HEK293 (cell line): Measurements from ENCODE around the gene SPIRE2.
"Not testable (repeated sequence)": the region's sequence is repeated elsewhere in the genome, so short reads cannot be mapped to it uniquely, and the experiment has no call there.

ENCODE experiments used
- CTCF ChIA-PET: fragments of 350-600 bp; formaldehyde crosslinking; extraction: SDS; loops from one replicate; lab custom pipeline; 2021; ENCODE audit warnings: antibody characterized with exemption; lab: Yijun Ruan, JAX
- POLR2A ChIA-PET: fragments of 300-600 bp; formaldehyde crosslinking; extraction: SDS; loops from one replicate; lab custom pipeline; 2020; ENCODE audit warnings: antibody characterized with exemption, inconsistent platforms; lab: Yijun Ruan, JAX
- H3K27ac ChIP-seq: fragments of 200-500 bp; sonication (Bioruptor generic); 2 replicates; pipeline ENCODE4 v1.5.1; 2014; ENCODE audit warnings: low read depth, low read length, control low read depth, inconsistent platforms; ENCODE audit errors: extremely low read depth
- H3K36me3 ChIP-seq, 2 experiments: fragments of 200-500 bp in 1 of 2; sonication (Bioruptor generic) in 1 of 2; 1 replicate in 1 of 2; 2 replicates in 1 of 2; pipeline ENCODE4 v1.5.1; 2014 to 2017; ENCODE audit warnings: inconsistent platforms in 2 of 2, low read length in 2 of 2; ENCODE audit not compliant: control insufficient read depth in 2 of 2, insufficient read depth in 1 of 2
- H3K4me1 ChIP-seq: fragments of 200-500 bp; sonication (Bioruptor generic); 2 replicates; pipeline ENCODE4 v1.5.1; 2014; ENCODE audit warnings: mild to moderate bottlenecking, low read length, inconsistent platforms; ENCODE audit not compliant: control insufficient read depth, insufficient read depth
- H3K4me3 ChIP-seq: 2 replicates; pipeline ENCODE4 v1.5.1; 2011; ENCODE audit warnings: low read depth, mild to moderate bottlenecking, control low read depth, low read length, moderate library complexity
- H3K9me3 ChIP-seq: fragments of 200-500 bp; sonication (Bioruptor generic); 2 replicates; pipeline ENCODE4 v1.5.1; 2014; ENCODE audit warnings: low read depth, low read length, inconsistent platforms; ENCODE audit not compliant: control insufficient read depth, insufficient read depth
- PATZ1 ChIP-seq: fragments of 450-650 bp; formaldehyde crosslinking; IDR thresholded peaks from 2 replicates; pipeline ENCODE4 v1.5.1; 2016; ENCODE audit warnings: missing biosample characterization, missing genetic modification characterization
- PRDM1 ChIP-seq: fragments of 450-650 bp; formaldehyde crosslinking; IDR thresholded peaks from 2 replicates; pipeline ENCODE4; 2016; ENCODE audit warnings: missing biosample characterization, missing genetic modification characterization
- SP2 ChIP-seq: fragments of 450-650 bp; formaldehyde crosslinking; IDR thresholded peaks from 2 replicates; pipeline ENCODE4 v1.5.1; 2016; ENCODE audit warnings: missing biosample characterization, missing genetic modification characterization
- SP3 ChIP-seq: fragments of 450-650 bp; formaldehyde crosslinking; IDR thresholded peaks from 2 replicates; pipeline ENCODE4 v1.5.1; 2016; ENCODE audit warnings: missing biosample characterization, missing genetic modification characterization
- SP7 ChIP-seq: fragments of 450-650 bp; formaldehyde crosslinking; IDR thresholded peaks from 2 replicates; pipeline ENCODE4 v1.5.1; 2016; ENCODE audit warnings: missing biosample characterization, missing genetic modification characterization
- TCF7L2 ChIP-seq: IDR thresholded peaks from 2 replicates; pipeline ENCODE4 v1.6.1; 2011; ENCODE audit warnings: low read depth, mild to moderate bottlenecking, inconsistent platforms, low read length, moderate library complexity, borderline replicate concordance
- ZBTB48 ChIP-seq: fragments of 450-650 bp; formaldehyde crosslinking; IDR thresholded peaks from 2 replicates; pipeline ENCODE4 v1.5.1; 2016; ENCODE audit warnings: missing biosample characterization, missing genetic modification characterization
- ZNF266 ChIP-seq: fragments of 450-650 bp; formaldehyde crosslinking; IDR thresholded peaks from 2 replicates; pipeline ENCODE4 v1.5.1; 2016; ENCODE audit warnings: missing biosample characterization, missing genetic modification characterization, low read depth
- ZNF311 ChIP-seq: fragments of 450-650 bp; formaldehyde crosslinking; IDR thresholded peaks from 2 replicates; pipeline ENCODE4 v1.5.1; 2017; ENCODE audit warnings: missing biosample characterization, missing genetic modification characterization, borderline replicate concordance
- ZNF426 ChIP-seq: fragments of 450-650 bp; formaldehyde crosslinking; IDR thresholded peaks from 2 replicates; pipeline ENCODE4 v1.5.1; 2017; ENCODE audit warnings: missing biosample characterization, missing genetic modification characterization, mild to moderate bottlenecking, inconsistent platforms, moderate library complexity
- ZNF555 ChIP-seq: fragments of 450-650 bp; formaldehyde crosslinking; conservative IDR thresholded peaks from 2 replicates; pipeline ENCODE4 v1.5.1; 2017; ENCODE audit warnings: missing biosample characterization, mild to moderate bottlenecking, missing genetic modification characterization, inconsistent platforms
- ZNF600 ChIP-seq: fragments of 450-650 bp; formaldehyde crosslinking; IDR thresholded peaks from 2 replicates; pipeline ENCODE4 v1.5.1; 2016; ENCODE audit warnings: missing biosample characterization, missing genetic modification characterization
- ZNF610 ChIP-seq: fragments of 450-650 bp; formaldehyde crosslinking; IDR thresholded peaks from 2 replicates; pipeline ENCODE4 v1.5.1; 2016; ENCODE audit warnings: missing biosample characterization, missing genetic modification characterization, borderline replicate concordance
- ZNF658 ChIP-seq: fragments of 450-650 bp; formaldehyde crosslinking; IDR thresholded peaks from 2 replicates; pipeline ENCODE4; 2016; ENCODE audit warnings: missing biosample characterization, missing genetic modification characterization
- ZNF791 ChIP-seq: fragments of 450-650 bp; formaldehyde crosslinking; IDR thresholded peaks from 2 replicates; pipeline ENCODE4 v1.5.1; 2016; ENCODE audit warnings: missing biosample characterization, missing genetic modification characterization
- TF ChIP-seq, protein P1 (sequence below): fragments of 450-650 bp; formaldehyde crosslinking; IDR thresholded peaks from 2 replicates; pipeline ENCODE4 v1.5.1; 2016; ENCODE audit warnings: missing biosample characterization, missing genetic modification characterization

Gene SPIRE2

GRCh38 chr16:89818851-89819403, 9.3 kb upstream of the SPIRE2 start:
- not testable (repeated sequence) for H3K9me3 ChIP-seq, H3K4me3 ChIP-seq, H3K36me3 ChIP-seq, H3K4me1 ChIP-seq
- CTCF ChIA-PET: interaction anchor here (0.7 to 1.0 kb wide), 2 partner anchors 41 to 69 kb away, joined by 3 read pairs; no protein-coding TSS in a partner anchor
- TF ChIP-seq PRDM1 (tag by site-specific recombination): peak; percentile 77
- peak; percentile 60; the same call in 1 of the 2 replicates for TF ChIP-seq ZNF600 (tag by site-specific recombination)
- TF ChIP-seq, all 188 proteins: peak for 2; not testable (repeated sequence) for 186
- H3K27ac ChIP-seq, POLR2A ChIA-PET: not testable (repeated sequence)

DNA sequence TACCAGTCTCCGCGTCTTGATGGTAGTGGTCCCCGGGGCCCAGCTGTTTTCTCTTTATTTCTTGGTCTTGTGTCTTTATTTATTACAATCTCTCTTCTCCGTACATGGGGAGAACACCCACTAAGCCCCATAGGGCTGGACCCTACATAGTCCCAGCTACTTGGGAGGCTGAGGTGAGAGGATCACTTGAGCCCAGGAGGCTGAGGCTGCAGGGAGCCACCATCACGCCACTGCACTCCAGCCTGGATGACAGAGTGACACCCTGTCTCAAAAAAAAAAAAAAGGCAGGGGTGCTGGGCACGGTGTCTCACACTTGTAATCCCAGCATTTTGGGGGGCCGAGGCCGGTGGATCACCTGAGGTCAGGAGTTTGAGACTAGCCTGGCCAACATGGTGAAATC, 8.8 kb upstream of the SPIRE2 start:
- H3K4me1 ChIP-seq, H3K27ac ChIP-seq, H3K36me3 ChIP-seq, H3K4me3 ChIP-seq, H3K9me3 ChIP-seq, POLR2A ChIA-PET: not testable (repeated sequence)
- CTCF ChIA-PET: interaction anchor here (1.0 kb wide), 1 partner anchor 41 kb away, joined by 3 read pairs; no protein-coding TSS in a partner anchor

GRCh38 chr16:89821438-89822187, 6.7 kb upstream of the SPIRE2 start:
- Histone ChIP-seq H3K4me3 (no peak overlapping the region), H3K27ac (no peak overlapping the region), H3K4me1 (peaks cover 8% of the 10 kb centered on the region), H3K36me3 (no peaks in the 10 kb centered on the region), H3K9me3 (no peaks in the 10 kb centered on the region)
- POLR2A ChIA-PET: no interaction called here
- TF ChIP-seq SP7 (tag by site-specific recombination): no peak
- no peak for TF ChIP-seq ZNF791 (tag by site-specific recombination)
- TF ChIP-seq, protein P1, sequence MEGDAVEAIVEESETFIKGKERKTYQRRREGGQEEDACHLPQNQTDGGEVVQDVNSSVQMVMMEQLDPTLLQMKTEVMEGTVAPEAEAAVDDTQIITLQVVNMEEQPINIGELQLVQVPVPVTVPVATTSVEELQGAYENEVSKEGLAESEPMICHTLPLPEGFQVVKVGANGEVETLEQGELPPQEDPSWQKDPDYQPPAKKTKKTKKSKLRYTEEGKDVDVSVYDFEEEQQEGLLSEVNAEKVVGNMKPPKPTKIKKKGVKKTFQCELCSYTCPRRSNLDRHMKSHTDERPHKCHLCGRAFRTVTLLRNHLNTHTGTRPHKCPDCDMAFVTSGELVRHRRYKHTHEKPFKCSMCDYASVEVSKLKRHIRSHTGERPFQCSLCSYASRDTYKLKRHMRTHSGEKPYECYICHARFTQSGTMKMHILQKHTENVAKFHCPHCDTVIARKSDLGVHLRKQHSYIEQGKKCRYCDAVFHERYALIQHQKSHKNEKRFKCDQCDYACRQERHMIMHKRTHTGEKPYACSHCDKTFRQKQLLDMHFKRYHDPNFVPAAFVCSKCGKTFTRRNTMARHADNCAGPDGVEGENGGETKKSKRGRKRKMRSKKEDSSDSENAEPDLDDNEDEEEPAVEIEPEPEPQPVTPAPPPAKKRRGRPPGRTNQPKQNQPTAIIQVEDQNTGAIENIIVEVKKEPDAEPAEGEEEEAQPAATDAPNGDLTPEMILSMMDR (tag by site-specific recombination): no peak
- no peak for TF ChIP-seq TCF7L2
- TF ChIP-seq ZNF426 (tag by site-specific recombination): no peak
- TF ChIP-seq ZNF266 (tag by site-specific recombination): no peak
- TF ChIP-seq ZNF555 (tag by site-specific recombination): no peak
- TF ChIP-seq PATZ1 (tag by site-specific recombination): no peak
- no peak for TF ChIP-seq ZBTB48 (tag by site-specific recombination)
- no peak for TF ChIP-seq ZNF610 (tag by site-specific recombination)
- TF ChIP-seq SP2: no peak
- no peak for TF ChIP-seq SP3 (tag by site-specific recombination)
- TF ChIP-seq ZNF311 (tag by site-specific recombination): no peak
- no peak for TF ChIP-seq ZNF658 (tag by site-specific recombination)
- CTCF ChIA-PET: no interaction called here
